Measurements from ENCODE around the gene CTNNA1. TPM values are rescaled to one million over a fixed set of nuclear protein-coding genes. Genes with fewer than 3 reads are reported as not detected.

The CTNNA1 gene
- total and polyA plus RNA-seq, 2 of the 8 experiments (the other 6 are each of a cell fraction or from before 2014, with no cell fraction given), result 115 to 349 TPM

DNA sequence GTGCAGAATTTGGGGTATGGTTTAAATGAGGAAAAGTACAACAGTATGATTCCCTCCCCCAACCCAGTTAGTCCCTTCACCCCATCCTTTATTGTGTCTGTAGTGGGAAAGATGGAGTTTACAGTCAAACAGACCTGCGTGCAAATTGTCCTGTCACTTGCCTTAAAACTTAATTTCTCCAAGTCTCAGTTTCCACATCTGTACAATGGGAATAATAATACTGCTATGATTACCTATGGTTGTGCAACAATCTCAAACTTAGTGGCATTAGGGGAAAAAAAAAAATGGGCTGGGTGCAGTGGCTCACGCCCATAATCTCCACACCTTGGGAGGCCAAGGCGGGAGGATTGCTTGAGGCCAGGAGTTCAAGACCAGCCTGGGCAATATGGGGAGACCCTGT lies 35.8 kb upstream of the CTNNA1 start:
- TF ChIP-seq KDM1A (IDR thresholded peaks at IDR 0.05; ENCODE audit: borderline replicate concordance, low read length) (peak; percentile 32; the same call in 1 of the 2 replicates), SRF (IDR thresholded peaks at IDR 0.05; ENCODE audit: low read depth, low read length) (no peak), POU5F1 (IDR thresholded peaks at IDR 0.05; ENCODE audit: low read depth, low read length) (no peak), MAFK (IDR thresholded peaks at IDR 0.05; ENCODE audit: low read depth, low read length) (no peak), GTF2F1 (IDR thresholded peaks at IDR 0.05; ENCODE audit: borderline replicate concordance, low read depth, low read length) (no peak)
- Histone ChIP-seq H2BK5ac (ENCODE audit: low read depth, low read length) (no peak overlapping the region), H3K4ac (replicated peaks; ENCODE audit: insufficient read length, low read depth, low read length) (no peak overlapping the region), H2BK15ac (ENCODE audit: low read length) (no peak overlapping the region), H4K5ac (ENCODE audit: insufficient read length, low read depth, low read length) (no peak overlapping the region), H2BK120ac (replicated peaks; ENCODE audit: low read depth, low read length) (peak overlapping the region; percentile 3), H3K79me1 (ENCODE audit: low read depth, low read length) (no peaks in the 10 kb centered on the region), H3K23ac (ENCODE audit: insufficient read length) (no peak overlapping the region), H4K91ac (replicated peaks; ENCODE audit: insufficient read length, low read length) (peak overlapping the region; percentile 68), H3K79me2 (ENCODE audit: control insufficient read depth in 1 of 2, insufficient read depth in 2 of 2, low read length in 2 of 2) (no peaks in the 10 kb centered on the region), H3K18ac (ENCODE audit: extremely low read depth, low read length) (no peak overlapping the region), H2AFZ (ENCODE audit: low read length) (no peak overlapping the region), H2BK20ac (ENCODE audit: low read length) (0 out of 2 replicates have a peak overlapping the region, but pooled peaks have one; percentile 78), H3K4me3 (ENCODE audit: extremely low read depth in 1 of 4, insufficient read depth in 2 of 4, low read depth in 3 of 4, low read length in 4 of 4) (no peak overlapping the region), H2BK12ac (ENCODE audit: low read depth, low read length) (peak overlapping the region; percentile 32; the same call in 1 of the 2 replicates), H3K27ac (ENCODE audit: low read depth, low read length) (no peak overlapping the region), H3K36me3 (ENCODE audit: control insufficient read depth in 2 of 4, insufficient read depth in 4 of 4, low read length in 3 of 4) (no peaks in the 10 kb centered on the region), H3K9me3 (ENCODE audit: insufficient read depth in 2 of 2, low read depth in 1 of 2, low read length in 1 of 2) (no peaks in the 10 kb centered on the region), H3K27me3 (replicated peaks in 1 of 4; ENCODE audit: control insufficient read depth in 3 of 4, extremely low read depth in 1 of 4, insufficient read depth in 3 of 4, low read length in 3 of 4) (no peaks in the 10 kb centered on the region), H3K4me2 (ENCODE audit: insufficient read depth in 1 of 2, low read depth in 2 of 2, low read length in 2 of 2) (no peak overlapping the region), H3K9ac (replicated peaks in 1 of 4; ENCODE audit: extremely low read depth in 1 of 4, low read depth in 3 of 4, low read length in 3 of 4) (no peak overlapping the region), H4K8ac (ENCODE audit: extremely low read depth, insufficient read depth, low read length) (no peak overlapping the region), H3K56ac (replicated peaks; ENCODE audit: insufficient read length, low read depth, low read length) (no peak overlapping the region), H2AK5ac (ENCODE audit: low read depth, low read length) (no peak overlapping the region), H3K4me1 (replicated peaks in 1 of 4; ENCODE audit: control insufficient read depth in 3 of 4, insufficient read depth in 4 of 4, low read length in 3 of 4) (peaks cover 2 to 20% (median 12%) of the 10 kb centered on the region in 4 experiments; a peak in 5 of 7 replicates), H4K20me1 (replicated peaks in 1 of 2; ENCODE audit: control insufficient read depth in 1 of 2, insufficient read depth in 2 of 2, low read length in 2 of 2) (no peaks in the 10 kb centered on the region), H3K23me2 (ENCODE audit: low read depth, low read length) (no peaks in the 10 kb centered on the region), H3K14ac (ENCODE audit: insufficient read length) (no peak overlapping the region)
- 91% methylated on average over 3 of the region's 3 CpGs; no CpG with 5 or more reads in 1 of the 2 experiments for WGBS, 2 experiments (ENCODE audit: extremely low coverage in 1 of 2, insufficient coverage in 1 of 2, insufficient read length in 1 of 2, insufficient replicate concordance in 2 of 2, low coverage in 1 of 2, low lambda C conversion rate in 2 of 2, missing lambda C conversion rate in 1 of 2)
- POLR2A ChIA-PET (ENCODE audit: partially characterized antibody), result no interaction called here
- FAIRE-seq, result no peak
- CTCF ChIA-PET (ENCODE audit: partially characterized antibody), result interaction anchor here (1.7 kb wide), 1 partner anchor 74 kb away, joined by 5 read pairs; no protein-coding TSS in a partner anchor
- DNase-seq (ENCODE audit: low read depth in 1 of 2, low spot score in 2 of 2), result no peak
